Natural killer cell (primary cell): Measurements from ENCODE around the gene SH2D7. TPM values are rescaled to one million over a fixed set of nuclear protein-coding genes. Genes with fewer than 3 reads are reported as not detected.
A peak's percentile ranks its signal among the peaks of the same experiment; 100 is the strongest.

Experiments
- ATAC-seq, 3 donors: fragments of 150-1000 bp in 2 of 3; fragments of 200-7000 bp in 1 of 3; cut with Tn5 transposase; 1 replicate in 1 of 3; 2 replicates in 2 of 3; pipeline ENCODE4 v1.10.0; 2021; ENCODE audit warnings: mild to moderate bottlenecking in 2 of 3, moderate library complexity in 2 of 3
- DNase-seq, 2 donors: peaks; one replicate each; pipeline versions ENCODE4 v3.0.0 to v3.0.0-alpha.2; 2013 to 2021; ENCODE audit warnings: mixed read lengths in 1 of 2
- H3K27ac ChIP-seq: one replicate; pipeline ENCODE4 v1.5.1; 2013; ENCODE audit warnings: mild to moderate bottlenecking, low read length
- H3K27me3 ChIP-seq: one replicate; pipeline ENCODE4 v1.6.1; 2013; ENCODE audit warnings: low read length; ENCODE audit not compliant: control insufficient read depth, insufficient read depth
- H3K36me3 ChIP-seq: one replicate; pipeline ENCODE4 v1.6.1; 2013; ENCODE audit warnings: low read length; ENCODE audit not compliant: control insufficient read depth, insufficient read depth
- H3K4me1 ChIP-seq: one replicate; pipeline ENCODE4 v1.6.1; 2013; ENCODE audit warnings: low read length; ENCODE audit not compliant: control insufficient read depth, insufficient read depth
- H3K4me3 ChIP-seq: one replicate; pipeline ENCODE4 v1.5.1; 2013; ENCODE audit warnings: low read length
- H3K9me3 ChIP-seq: one replicate; pipeline ENCODE4 v1.6.1; 2013; ENCODE audit warnings: low read length; ENCODE audit not compliant: control insufficient read depth, insufficient read depth
- H3K27ac Mint-ChIP-seq, 2 donors: one replicate each; pipeline ENCODE4 v1.8.0; 2022; ENCODE audit warnings: mild to moderate bottlenecking in 2 of 2, mixed read lengths in 2 of 2, moderate library complexity in 1 of 2
- H3K27me3 Mint-ChIP-seq, 2 donors: one replicate each; pipeline ENCODE4 v1.8.0; 2022; ENCODE audit warnings: low read depth in 2 of 2, mixed read lengths in 2 of 2
- H3K36me3 Mint-ChIP-seq: one replicate; pipeline ENCODE4 v1.8.0; 2022; ENCODE audit warnings: mixed read lengths
- H3K4me1 Mint-ChIP-seq, 2 donors: one replicate each; pipeline ENCODE4 v1.8.0; 2022; ENCODE audit warnings: mixed read lengths in 2 of 2
- H3K4me3 Mint-ChIP-seq: one replicate; pipeline ENCODE4 v1.8.0; 2022; ENCODE audit warnings: mild to moderate bottlenecking, moderate library complexity, mixed read lengths
- H3K9me3 Mint-ChIP-seq, 2 donors: one replicate each; pipeline ENCODE4 v1.8.0; 2022; ENCODE audit warnings: mixed read lengths in 2 of 2
- WGBS: methylation state at CpG from one replicate; pipeline ENCODE4 v1.1.7; 2013; ENCODE audit warnings: missing lambda C conversion rate; ENCODE audit not compliant: insufficient coverage; 5-methylcytosine and 5-hydroxymethylcytosine counted together
- intact Hi-C: fragments of 100-400 bp; cut with micrococcal nuclease; formaldehyde crosslinking; loops from one replicate; pipeline ENCODE4 v1.14.2; 2022
- total RNA-seq, 4 donors: library from RNA; stranded (reverse); fragments of 120-200 nt in 1 of 4; gene quantifications; one replicate each; pipeline versions ENCODE4 v1.2.3 to v1.2.4, GENCODE V29; 2013 to 2022
- TF ChIP-seq, protein P1 (sequence below): fragments of 200-600 bp; IDR thresholded peaks from one replicate; pipeline ENCODE4 v1.8.0; 2022; ENCODE audit warnings: antibody characterized with exemption

Gene SH2D7
- total RNA-seq, 3 donors from 2014 or later (not counting 1 experiment from before 2014, with no cell fraction given), result not detected

DNA sequence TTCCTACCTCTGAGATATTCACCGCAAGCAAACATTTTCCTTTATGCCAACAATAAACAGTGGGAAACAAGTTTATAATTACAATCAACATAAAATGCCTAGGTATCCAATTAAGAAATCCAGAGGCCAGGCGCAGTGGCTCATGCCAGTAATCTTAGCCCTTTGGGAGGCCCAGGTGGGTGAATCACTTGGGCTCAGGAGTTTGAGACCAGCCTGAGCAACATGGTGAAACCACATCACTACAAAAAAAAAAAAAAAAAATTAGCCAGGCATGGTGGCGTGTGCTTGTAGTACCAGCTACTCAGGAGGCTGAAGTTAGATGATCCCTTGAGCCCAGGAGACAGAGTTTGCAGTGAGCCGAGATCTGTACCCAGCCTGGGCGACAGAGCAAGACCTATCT lies 32.1 kb upstream of the SH2D7 start:
- Mint-ChIP-seq H3K4me3 (no peak overlapping the region), H3K9me3 (no peaks in the 10 kb centered on the region), H3K27me3 (no peaks in the 10 kb centered on the region), H3K36me3 (no peaks in the 10 kb centered on the region), H3K27ac (peak overlapping the region in 1 of 2 donors; percentile 70), H3K4me1 (peaks cover 36 to 48% of the 10 kb centered on the region in 2 donors)
- H3K36me3 ChIP-seq, result no peaks in the 10 kb centered on the region
- peaks cover 51% of the 10 kb centered on the region for H3K4me1 ChIP-seq
- H3K4me3 ChIP-seq, result no peak overlapping the region
- H3K27ac ChIP-seq, result no peak overlapping the region
- no peaks in the 10 kb centered on the region for H3K27me3 ChIP-seq
- H3K9me3 ChIP-seq, result no peaks in the 10 kb centered on the region
- 88% methylated on average over 5 of the region's 5 CpGs for WGBS
- intact Hi-C loops, result no loop called here
- TF ChIP-seq, protein P1, sequence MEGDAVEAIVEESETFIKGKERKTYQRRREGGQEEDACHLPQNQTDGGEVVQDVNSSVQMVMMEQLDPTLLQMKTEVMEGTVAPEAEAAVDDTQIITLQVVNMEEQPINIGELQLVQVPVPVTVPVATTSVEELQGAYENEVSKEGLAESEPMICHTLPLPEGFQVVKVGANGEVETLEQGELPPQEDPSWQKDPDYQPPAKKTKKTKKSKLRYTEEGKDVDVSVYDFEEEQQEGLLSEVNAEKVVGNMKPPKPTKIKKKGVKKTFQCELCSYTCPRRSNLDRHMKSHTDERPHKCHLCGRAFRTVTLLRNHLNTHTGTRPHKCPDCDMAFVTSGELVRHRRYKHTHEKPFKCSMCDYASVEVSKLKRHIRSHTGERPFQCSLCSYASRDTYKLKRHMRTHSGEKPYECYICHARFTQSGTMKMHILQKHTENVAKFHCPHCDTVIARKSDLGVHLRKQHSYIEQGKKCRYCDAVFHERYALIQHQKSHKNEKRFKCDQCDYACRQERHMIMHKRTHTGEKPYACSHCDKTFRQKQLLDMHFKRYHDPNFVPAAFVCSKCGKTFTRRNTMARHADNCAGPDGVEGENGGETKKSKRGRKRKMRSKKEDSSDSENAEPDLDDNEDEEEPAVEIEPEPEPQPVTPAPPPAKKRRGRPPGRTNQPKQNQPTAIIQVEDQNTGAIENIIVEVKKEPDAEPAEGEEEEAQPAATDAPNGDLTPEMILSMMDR, result no peak
- DNase-seq, result no peak
- no peak for ATAC-seq

DNA sequence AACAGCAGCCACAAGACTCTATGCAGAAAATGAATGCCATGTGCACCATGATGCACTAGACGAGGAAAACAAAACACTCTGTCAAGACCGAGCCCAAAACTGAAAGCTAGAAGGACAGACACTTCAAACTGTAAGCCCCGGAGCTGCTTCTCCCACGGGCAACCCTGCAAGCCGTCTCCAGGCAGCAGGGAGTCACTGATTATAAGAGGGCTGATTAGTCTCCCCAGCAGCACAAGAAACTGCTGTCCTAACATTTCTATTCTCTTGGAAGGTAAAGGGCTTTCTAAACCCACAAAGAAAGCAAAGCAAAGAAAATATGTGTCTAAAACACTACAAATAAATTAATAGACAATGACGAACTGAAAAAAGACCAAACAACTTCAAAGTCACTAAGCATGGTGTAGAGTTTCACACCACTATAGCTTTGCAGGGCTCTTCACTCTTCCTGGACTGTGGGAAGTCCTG lies 30.4 kb upstream of the SH2D7 start:
- Mint-ChIP-seq H3K27ac (peak overlapping the region; percentile 92 to 96), H3K36me3 (no peaks in the 10 kb centered on the region), H3K9me3 (no peaks in the 10 kb centered on the region), H3K27me3 (no peaks in the 10 kb centered on the region), H3K4me1 (peaks cover 23 to 31% of the 10 kb centered on the region in 2 donors), H3K4me3 (peak overlapping the region; percentile 83)
- Histone ChIP-seq H3K9me3 (no peaks in the 10 kb centered on the region), H3K36me3 (no peaks in the 10 kb centered on the region), H3K4me3 (peak overlapping the region; percentile 1), H3K27me3 (no peaks in the 10 kb centered on the region), H3K27ac (peak overlapping the region; percentile 68), H3K4me1 (peaks cover 47% of the 10 kb centered on the region)
- ATAC-seq (peak; percentile 82 to 90 (median 85)), DNase-seq (peak; percentile 31 to 71)
- 8% methylated on average over 6 of the region's 6 CpGs for WGBS
- TF ChIP-seq, protein P1, result no peak
- intact Hi-C loops, result no loop called here

DNA sequence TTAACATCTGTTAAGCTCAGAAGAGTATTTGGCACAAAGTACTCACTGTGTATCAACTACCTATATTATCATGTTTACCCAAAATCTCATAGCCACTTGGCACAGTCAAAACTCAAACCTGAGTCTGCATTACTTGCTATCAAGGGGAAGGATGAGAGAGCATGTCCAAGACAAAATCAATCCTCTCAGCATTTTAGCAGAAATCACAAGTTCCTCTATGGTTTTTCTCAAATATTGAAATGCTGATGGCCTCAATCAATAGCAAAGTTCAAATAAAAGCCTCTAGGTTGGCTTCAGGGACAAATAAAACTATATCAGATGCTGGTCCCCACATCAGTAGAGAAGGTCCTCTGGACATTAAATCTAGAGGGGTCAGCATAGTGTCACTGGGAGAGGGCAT lies 29.1 kb upstream of the SH2D7 start:
- H3K36me3 ChIP-seq, result no peaks in the 10 kb centered on the region
- H3K27me3 Mint-ChIP-seq, result no peaks in the 10 kb centered on the region
- no peak overlapping the region for H3K27ac ChIP-seq
- H3K4me1 ChIP-seq, result peaks cover 50% of the 10 kb centered on the region
- H3K9me3 Mint-ChIP-seq, result no peaks in the 10 kb centered on the region
- peak overlapping the region; percentile 51 for H3K4me3 Mint-ChIP-seq
- TF ChIP-seq, protein P1, result no peak
- intact Hi-C loops, result no loop called here
- no peak overlapping the region for H3K4me3 ChIP-seq
- H3K9me3 ChIP-seq, result no peaks in the 10 kb centered on the region
- no peaks in the 10 kb centered on the region for H3K36me3 Mint-ChIP-seq
- H3K27ac Mint-ChIP-seq, result peak overlapping the region; percentile 92 to 96
- H3K27me3 ChIP-seq, result no peaks in the 10 kb centered on the region
- peaks cover 23 to 30% of the 10 kb centered on the region in 2 donors for H3K4me1 Mint-ChIP-seq
- ATAC-seq (no peak), DNase-seq (no peak)

DNA sequence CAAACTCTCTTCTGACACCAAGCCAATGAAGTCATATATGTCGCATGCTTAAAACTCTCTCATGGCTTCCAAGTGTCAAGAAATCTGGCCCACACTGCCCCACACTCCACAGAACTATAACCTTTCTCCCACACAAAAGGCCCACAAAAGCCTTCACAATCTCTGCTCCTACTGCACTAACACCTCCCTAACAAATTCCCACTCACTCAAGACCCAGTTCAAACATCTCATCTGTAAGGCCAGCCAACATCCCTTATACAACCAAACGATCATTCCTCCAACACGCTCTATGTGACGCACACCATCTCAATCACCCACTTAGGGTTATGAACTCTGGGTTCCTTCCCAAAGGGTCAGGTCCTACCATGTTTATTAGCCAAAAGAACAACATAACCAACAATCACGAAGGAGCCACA lies 28.4 kb upstream of the SH2D7 start:
- Histone ChIP-seq H3K4me1 (peaks cover 53% of the 10 kb centered on the region), H3K36me3 (no peaks in the 10 kb centered on the region), H3K27me3 (no peaks in the 10 kb centered on the region), H3K4me3 (no peak overlapping the region), H3K27ac (no peak overlapping the region), H3K9me3 (no peaks in the 10 kb centered on the region)
- ATAC-seq (no peak), DNase-seq (no peak)
- no peaks in the 10 kb centered on the region for H3K36me3 Mint-ChIP-seq
- peaks cover 19 to 24% of the 10 kb centered on the region in 2 donors for H3K4me1 Mint-ChIP-seq
- no peak overlapping the region for H3K27ac Mint-ChIP-seq
- TF ChIP-seq, protein P1, result no peak
- WGBS, result 98% methylated on average over 4 of the region's 5 CpGs
- no peak overlapping the region for H3K4me3 Mint-ChIP-seq
- intact Hi-C loops, result no loop called here
- no peaks in the 10 kb centered on the region for H3K27me3 Mint-ChIP-seq
- no peaks in the 10 kb centered on the region for H3K9me3 Mint-ChIP-seq
